HL-60 (cell line): ENCODE measurements around the gene RAPGEF2.

Experiments
- CTCF ChIP-seq: IDR thresholded peaks from one replicate; pipeline ENCODE4 v1.5.1; 2011; ENCODE audit warnings: low read length, control low read depth, inconsistent platforms; ENCODE audit not compliant: insufficient read depth
- GABPA ChIP-seq: IDR thresholded peaks from 2 replicates; pipeline ENCODE4 v1.6.1; 2012; ENCODE audit warnings: low read depth
- POLR2AphosphoS5 ChIP-seq: IDR thresholded peaks from 2 replicates; pipeline ENCODE4 v1.6.1; 2012; ENCODE audit warnings: low read depth
- REST ChIP-seq: IDR thresholded peaks from 2 replicates; pipeline ENCODE4 v1.6.1; 2012; ENCODE audit warnings: low read depth; ENCODE audit not compliant: insufficient replicate concordance
- SPI1 ChIP-seq: IDR thresholded peaks from 2 replicates; pipeline ENCODE4 v1.6.1; 2012; ENCODE audit warnings: low read depth, mild to moderate bottlenecking, borderline replicate concordance

GRCh38 chr4:159205466-159205865 lies 102.6 kb downstream of the RAPGEF2 start:
- TF ChIP-seq CTCF, result no peak
- TF ChIP-seq REST, result no peak
- TF ChIP-seq POLR2AphosphoS5, result no peak
- TF ChIP-seq GABPA, result no peak
- peak; percentile 48; the same call in 1 of the 2 replicates for TF ChIP-seq SPI1
